ENCODE data around the gene BZW1.
"Not testable (repeated sequence)": the region's sequence is repeated elsewhere in the genome, so short reads cannot be mapped to it uniquely, and the experiment has no call there.

Gene BZW1

DNA sequence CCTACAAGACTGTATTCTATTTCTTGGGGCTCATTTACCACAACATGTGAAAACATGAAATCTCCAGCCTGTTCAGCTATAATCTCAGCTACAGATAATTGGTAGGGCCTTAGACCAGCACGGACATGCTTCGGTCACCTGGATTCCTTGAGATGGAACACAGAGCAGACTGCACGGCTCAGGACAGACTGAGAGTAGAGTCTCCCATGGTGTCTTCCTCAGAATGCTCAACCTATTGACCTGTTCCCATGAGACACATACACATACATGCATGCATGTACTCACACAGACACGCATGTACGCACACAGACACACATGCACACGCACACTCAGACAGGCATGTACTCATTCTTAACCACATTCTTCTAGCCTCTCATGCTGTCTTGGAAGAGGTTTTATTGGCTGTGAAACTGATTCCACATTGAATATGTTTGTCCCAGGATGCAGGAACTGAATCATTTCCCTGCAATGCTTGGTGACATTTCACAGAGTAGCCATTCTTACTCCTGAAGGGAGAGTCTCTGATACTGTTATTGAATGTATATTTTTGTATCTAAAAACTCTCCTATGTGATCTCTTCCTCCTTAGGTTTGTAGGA lies 23.5 kb upstream of the BZW1 start:
- FAIRE-seq = peak; percentile 20
- DNase-seq (ENCODE audit: insufficient read length, low spot score) = no peak

DNA sequence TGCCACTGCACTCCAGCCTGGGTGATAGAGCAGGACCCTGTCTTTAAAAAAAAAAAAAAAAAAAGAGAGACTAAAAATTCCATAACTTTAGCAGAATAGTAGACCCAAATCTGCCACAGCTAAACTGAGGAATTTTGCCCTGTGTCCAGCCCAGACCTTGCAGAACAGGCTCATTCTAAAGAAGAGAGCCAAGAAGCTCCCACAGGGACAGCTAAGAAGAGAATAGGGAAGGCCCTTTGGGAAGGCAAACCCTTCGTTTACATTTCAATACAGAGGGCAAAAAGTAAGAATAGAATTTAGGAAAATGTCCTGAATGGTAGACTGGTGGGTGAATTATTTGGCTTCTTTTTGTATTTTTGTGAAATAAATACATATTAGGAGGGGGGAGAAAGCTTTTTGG lies 21.5 kb upstream of the BZW1 start:
- FAIRE-seq = no peak
- DNase-seq (ENCODE audit: insufficient read length, low spot score) = no peak

DNA sequence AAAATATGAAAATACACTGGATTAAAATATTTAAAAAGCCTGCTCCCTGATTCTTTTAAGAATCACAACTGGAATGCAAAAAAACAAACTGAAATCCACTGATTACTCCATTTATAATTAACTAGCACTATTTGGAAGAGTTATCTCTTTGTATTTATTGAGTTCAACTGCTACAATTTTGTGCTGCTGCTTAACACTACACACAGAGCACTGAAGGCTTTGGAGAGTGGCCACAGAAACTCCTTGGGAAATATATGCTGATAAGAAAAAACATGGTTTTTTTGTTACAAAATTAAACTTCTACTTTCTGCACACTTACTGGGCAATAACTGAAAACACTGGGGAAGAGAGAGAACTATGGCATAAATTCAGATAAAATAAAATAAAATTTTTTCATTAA lies 19.8 kb upstream of the BZW1 start:
- DNase-seq (ENCODE audit: insufficient read length, low spot score) (no peak), FAIRE-seq (no peak)

DNA sequence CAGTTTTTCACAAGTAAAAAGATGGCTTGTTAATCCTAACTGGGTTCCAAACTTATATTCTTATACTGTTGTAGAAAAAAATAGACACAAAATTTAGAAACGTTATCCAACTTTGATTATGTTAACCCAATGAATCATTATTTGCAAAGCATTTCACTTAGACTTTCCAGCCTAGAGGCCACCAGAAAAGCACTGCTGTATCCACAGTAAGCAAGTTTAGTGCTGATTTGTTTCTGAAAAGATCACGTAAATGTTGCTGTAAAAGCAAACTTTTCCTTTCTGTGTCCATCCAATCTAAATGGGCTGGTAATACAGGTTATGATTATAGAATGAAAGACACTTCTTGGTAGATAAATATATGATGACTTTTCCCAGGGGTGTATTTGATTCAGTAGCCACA lies 17.6 kb upstream of the BZW1 start:
- FAIRE-seq (no peak), DNase-seq (ENCODE audit: insufficient read length, low spot score) (no peak)

DNA sequence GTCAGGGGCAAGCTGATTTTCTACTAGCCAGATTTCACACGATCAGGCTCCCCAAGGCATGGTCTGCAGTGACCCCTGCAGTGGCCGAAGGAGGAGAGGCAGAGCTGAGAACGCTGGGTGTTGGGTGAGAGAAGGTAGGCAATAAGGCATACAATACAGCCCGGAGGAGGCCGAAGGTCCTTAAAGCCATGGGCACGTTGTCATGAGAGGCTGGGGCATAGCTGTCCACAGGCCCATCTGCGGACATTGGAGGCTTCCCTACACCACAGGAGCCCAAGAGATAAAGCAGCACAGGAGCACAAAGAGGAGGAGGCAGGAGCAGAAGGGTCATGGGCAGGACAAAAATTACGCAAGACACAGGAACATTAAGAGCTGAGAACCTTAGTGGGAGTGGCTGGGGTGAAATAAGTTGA lies 16.7 kb upstream of the BZW1 start:
- DNase-seq (ENCODE audit: insufficient read length, low spot score) (no peak), FAIRE-seq (no peak)

DNA sequence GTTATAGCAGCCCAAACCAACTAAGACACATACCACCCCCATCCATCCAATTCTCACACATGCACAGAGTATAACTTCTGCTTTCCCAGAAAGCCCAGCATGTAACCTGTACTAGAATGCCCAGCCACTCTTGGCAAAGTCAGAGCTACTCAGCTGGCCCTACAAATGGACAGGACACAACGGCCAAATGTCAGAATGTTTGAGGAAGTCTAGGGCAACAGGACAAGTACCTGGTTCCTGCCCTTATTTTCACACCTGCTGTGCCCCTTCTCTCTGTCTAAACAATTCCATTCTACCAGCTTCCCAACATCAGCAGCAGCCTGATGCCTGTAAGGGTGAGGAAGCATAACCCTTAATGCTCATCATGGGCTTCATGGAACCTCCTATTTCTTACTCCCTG lies 15.1 kb upstream of the BZW1 start:
- DNase-seq (ENCODE audit: insufficient read length, low spot score) (no peak), FAIRE-seq (no peak)

DNA sequence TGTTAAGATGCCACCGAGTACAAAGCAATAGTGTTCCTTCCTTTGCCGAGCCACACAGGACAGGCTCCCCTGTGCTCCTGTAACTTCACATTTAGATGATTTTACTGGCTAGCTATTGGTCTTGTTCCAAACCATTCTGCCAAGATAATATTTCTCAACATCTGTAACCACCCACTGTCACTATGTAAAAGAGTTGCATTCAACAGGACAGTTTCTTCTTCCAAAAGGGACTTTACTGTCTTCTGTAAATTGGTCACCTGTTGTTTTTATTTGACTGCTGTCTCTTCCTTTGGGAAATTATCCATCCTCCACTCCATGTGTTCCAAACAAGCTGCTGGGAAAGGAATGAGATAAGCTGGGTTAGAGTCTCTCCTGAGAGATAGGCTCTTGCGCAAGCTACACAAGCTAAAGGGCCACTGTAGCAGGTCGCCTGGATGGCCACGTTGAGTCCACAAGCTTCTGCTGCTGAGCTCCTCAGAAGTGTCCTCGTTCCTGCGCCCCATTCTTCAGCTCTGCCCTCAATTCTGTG lies 14.4 kb upstream of the BZW1 start:
- DNase-seq (ENCODE audit: insufficient read length, low spot score) = no peak

DNA sequence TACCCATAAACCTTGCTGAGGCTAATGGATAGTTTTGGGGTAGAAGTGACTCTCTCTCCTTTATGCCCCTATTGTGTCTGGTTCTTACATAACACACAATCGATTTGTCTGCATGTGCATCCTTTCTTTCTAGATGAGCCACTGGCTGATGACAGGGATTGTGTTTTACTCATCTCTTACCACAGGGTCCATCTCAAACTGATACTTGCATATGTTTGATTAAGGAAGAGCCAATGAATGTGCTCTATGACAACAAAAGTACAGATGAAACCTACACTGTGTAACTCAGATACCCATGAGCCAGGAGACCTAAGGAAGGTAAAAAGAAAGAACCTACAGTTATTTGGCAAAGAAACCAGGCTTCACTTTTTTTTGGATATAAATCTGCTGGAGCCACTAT lies 13.2 kb upstream of the BZW1 start:
- FAIRE-seq (no peak), DNase-seq (ENCODE audit: insufficient read length, low spot score) (no peak)

More for the DNA sequence above, 14.4 kb upstream of the BZW1 start:
- FAIRE-seq = no peak

DNA sequence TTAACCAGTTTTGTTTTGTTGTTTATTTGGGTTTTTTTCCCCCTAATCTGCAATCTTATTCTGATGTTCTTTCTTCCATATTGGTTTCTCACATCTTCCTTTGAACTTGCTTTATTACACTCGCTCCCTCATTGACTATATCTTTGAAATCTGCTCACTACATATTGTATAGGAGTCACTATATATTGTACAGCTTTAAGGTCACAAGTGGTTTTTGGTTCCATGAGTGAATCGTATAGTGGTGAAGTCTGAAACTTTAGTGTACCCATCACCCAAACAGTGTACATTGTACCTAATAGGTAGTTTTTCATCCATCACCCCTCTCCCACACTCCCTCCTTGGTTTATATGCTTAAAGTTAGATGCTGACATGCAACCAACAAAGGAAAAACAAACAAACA lies 11.3 kb upstream of the BZW1 start:
- FAIRE-seq = no peak
- no peak for DNase-seq (ENCODE audit: insufficient read length, low spot score)

DNA sequence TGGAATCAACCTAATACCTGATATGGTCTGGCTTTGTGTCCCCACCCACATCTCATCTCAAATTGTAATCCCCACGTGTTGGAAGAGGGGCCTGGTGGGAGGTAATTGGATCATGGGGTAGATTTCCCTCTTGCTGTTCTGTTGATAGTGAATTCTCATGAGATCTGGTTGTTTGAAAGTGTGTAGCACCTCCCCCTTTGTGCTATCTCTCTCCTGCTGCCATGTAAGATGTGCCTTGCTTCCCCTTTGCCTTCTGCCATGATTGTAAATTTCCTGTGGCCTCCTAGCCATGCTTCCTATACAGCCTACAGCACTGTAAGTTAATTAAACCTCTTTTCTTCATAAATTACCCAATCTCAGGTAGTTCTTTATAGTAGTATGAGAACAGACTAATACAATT lies 10.3 kb upstream of the BZW1 start:
- not testable (repeated sequence) for DNase-seq (ENCODE audit: insufficient read length, low spot score); FAIRE-seq

DNA sequence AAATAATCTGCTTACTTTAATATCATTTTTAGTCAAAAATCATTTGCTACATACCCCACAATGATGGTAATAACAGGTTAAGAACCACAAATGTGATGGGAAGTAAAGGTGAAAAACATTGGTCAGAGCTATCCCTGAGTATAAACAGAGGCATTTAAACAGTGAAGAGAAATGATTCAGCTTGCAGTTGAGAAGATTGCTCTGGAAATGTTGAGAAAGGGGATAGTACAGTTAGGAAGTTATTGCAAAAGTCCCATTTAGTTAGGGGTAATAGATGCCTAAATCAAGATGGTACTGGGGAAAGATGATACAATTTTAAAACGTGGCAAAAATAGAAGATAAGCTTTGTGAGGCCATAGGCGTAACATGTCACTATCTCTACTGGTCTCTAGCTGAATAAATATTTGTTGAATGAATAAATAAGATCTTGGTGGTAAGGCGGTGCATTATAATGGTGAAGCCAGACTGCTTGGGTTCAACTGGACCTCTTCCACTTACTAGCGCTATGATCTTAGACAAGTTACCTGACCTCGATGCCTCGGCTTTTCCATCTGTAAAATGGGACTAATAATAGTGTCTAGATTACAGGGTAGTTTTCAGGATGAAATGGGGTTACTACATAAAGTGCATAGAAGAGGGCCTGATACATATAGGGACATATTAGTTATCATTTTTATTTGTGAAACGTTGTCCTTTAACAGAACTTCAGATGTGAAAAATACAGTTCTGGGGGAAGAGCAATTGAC lies 2.0 kb upstream of the BZW1 start:
- FAIRE-seq (no peak), DNase-seq (ENCODE audit: insufficient read length, low spot score) (no peak)

DNA sequence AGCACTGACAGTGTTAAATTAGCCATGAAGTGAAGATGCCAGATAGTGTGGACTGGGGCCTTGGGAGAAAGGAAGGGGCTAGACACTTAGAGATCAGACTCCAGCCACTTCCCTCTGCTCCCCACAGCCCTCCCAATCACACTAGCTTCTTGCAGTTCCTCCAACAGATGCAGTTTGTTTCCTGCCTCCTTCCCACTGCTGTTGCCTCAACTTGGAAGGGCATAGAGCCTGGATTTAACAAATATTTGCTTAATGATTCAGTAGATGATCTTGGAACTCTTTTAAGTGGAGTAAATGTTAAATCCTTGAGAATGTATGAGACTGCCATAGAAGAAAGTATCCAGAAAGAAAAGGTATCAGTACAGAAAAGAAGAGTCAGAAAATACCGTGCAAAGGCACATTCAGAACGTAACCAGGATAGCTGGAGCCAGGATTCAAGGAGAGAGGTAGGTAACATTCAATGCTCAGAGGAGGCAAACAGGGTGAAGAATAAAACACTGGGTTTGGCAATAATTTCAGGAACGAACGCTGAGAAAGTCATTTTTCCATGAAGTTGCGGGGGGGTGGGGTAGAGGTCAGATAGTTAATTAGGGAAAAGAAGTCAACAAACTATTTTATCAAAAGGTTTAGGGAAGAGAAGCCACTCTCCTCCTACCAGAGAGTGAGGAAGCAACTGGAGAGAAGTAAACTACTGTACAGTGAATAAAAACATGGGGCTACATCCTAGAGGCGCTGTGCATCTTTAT lies 1.3 kb upstream of the BZW1 start:
- FAIRE-seq = no peak
- DNase-seq (ENCODE audit: insufficient read length, low spot score) = no peak

DNA sequence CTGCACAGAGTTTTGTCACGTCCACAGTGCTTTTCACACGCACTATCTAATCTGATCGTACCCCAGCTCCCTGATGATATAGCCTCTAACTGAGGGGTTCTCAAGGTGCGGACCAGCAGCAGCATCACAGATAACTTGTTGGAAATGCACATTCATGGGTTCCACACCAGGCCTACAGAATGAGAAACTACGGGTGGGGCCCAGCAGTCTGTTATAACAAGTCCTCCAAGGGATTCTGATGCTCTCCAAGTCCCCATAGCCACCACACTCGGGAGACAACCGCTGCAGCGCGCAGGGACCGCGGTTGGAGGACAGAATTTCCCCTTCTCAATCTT lies 745 bp upstream of the BZW1 start:
- no peak for DNase-seq (ENCODE audit: insufficient read length, low spot score)
- FAIRE-seq = no peak

DNA sequence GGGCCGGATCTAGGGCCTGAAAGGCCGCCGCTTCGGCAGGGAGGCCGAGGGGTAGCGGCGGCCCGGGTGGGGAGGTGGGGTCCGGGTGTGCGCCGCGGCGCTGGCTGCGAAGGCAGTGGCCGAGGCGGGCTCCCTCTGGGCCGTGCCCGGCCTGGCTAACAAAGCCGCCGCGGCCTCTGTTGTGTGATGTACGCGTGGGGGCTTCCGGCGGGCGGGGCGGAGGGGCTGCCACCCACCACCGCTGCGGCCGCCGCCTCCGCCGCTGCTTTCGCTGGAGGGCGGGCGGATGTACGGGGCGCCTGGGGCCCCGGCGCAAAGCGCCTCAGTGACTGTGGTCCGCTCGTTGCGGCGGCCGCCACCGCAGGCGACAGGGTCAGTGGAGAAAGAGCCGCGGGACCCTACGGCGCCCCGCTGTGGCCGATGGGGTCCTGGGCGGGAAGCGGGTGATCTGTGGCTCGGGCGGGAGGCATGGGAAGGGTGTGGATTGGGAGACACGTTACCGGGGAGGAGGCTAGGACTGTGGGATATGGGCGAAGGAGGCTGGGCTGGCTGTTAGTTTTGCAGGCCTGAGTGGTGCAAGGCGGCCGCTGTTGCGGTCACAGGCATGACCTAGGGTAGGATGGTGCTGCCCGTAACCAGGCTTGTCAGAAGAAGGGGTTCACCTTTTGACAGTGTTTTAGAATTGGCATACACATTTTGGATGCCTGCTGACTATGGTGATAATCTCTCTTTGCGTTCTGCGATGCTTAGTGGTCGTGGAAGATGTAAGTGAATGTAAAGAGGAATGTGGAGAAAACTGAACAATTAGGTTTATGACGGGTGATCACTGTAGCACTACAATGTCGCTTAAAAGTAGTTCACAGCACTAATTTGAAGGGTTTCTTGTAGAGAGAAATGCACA lies 662 bp downstream of the BZW1 start:
- DNase-seq (ENCODE audit: insufficient read length, low spot score) = peak; percentile 56
- peak; percentile 54 for FAIRE-seq

DNA sequence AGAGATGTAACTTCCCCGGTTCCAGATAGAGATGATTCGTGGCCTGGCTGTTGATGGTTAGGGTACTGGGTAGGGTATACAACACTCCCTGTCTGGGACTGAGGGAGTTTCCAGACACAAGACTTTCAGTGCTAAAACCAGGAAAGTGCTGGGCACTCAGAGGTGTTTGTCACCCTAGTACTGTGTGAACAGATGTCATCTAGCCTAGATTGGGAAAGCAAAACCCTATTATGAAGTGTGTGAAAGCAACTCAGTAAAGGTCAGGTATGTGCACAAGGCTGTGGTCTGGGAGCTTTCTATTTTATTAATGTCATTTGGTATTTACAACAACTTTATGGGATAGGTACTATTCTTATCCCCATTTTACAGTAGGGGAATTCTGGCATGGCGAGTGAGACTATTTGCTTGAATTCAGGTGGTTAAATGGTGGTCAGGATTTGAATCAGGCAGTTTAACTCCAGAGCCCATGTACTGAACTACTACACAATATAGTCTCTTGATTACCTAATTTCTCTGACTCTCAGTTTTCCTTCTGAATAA lies 2.6 kb downstream of the BZW1 start:
- DNase-seq (ENCODE audit: insufficient read length, low spot score) (no peak), FAIRE-seq (no peak)

DNA sequence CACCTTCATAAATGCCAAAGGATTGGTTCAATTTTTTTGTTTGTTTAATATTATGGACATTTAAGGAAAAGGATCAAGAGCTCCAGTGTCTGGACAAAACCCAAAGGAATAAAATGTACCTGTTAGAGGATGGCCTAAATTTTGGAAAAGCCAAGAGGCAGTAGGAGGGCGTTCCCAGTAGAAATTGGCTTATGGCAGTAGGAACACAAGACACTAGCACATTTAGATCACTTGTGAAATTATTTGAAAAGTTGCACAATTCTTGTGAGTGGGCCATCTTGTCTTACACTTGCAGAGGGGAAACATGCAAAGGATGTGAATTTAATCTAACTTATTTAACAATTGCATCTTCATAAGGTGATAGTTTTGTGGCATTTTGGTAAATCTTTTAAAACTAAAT lies 3.2 kb downstream of the BZW1 start:
- DNase-seq (ENCODE audit: insufficient read length, low spot score) (no peak), FAIRE-seq (no peak)

DNA sequence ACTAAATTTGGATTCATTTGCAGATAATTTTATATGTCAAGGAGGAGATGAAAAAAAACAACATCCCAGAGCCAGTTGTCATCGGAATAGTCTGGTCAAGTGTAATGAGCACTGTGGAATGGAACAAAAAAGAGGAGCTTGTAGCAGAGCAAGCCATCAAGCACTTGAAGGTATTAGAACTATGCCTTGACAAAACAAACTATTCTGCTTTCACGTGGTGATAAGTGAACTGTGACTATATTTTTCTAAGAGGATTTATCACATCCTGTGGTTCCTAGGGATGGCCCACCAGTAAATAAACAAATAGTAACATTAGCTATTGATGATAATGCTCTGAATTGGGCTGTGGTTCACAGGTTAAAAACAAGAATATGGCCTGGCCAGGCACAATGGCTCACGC lies 7.0 kb downstream of the BZW1 start:
- DNase-seq (ENCODE audit: insufficient read length, low spot score); FAIRE-seq: not testable (repeated sequence)

DNA sequence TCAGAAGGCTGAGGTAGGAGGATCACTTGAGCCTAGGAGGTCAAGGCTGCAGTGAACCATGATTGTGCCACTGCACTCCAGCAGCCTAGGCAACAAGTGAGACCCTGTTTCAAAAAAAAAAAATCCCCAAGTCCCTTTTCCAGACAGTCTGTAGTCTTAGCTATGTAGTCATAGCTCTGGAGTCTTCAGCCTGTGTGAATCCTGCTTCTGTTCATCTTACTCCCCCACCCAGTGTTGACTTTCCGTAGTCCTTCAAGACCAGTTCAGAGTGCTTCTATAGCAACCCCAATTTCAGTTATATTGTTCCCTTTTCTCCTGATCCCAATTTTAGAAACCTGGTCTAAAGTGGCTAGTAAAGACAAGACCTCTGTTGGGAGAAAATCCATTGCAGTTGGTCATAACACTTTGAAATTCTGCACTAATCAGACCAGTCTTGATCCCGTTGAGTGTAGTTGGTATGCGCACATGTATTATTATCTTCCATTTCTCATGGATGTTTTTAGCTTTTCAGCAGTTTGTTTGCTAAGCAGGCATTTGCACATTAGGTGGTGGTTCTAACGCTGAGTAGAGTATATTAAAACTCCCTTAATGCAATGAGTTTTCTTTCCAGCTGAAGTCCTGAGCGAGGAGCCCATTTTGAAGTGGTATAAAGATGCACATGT lies 9.0 kb downstream of the BZW1 start:
- DNase-seq (ENCODE audit: insufficient read length, low spot score) = no peak
- no peak for FAIRE-seq

DNA sequence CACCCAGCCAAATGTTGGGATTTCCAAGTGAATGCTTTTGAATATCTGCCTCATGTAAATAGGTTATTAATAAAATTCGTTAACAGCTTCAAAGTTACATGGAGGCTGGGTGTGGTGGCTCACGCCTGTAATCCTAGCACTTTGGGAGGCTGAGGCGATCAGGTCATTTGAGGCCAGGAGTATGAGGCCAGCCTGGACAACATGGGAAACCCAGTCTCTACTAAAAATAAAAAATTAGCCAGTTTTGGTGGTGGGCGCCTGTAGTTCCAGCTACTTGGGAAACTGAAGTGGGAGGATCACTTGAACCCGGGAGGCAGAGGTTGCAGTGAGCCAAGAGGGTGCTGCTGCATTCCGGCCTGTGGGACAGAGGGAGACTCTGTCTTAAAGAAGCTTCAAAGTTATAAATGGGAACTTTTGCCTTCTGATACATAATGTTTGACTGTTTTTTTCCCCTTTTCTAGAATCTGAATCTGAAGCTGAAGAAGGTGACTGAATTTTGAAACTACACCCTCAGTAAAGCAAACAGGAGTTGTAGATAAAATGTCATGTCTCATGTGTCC lies 10.1 kb downstream of the BZW1 start:
- DNase-seq (ENCODE audit: insufficient read length, low spot score) (no peak), FAIRE-seq (no peak)

DNA sequence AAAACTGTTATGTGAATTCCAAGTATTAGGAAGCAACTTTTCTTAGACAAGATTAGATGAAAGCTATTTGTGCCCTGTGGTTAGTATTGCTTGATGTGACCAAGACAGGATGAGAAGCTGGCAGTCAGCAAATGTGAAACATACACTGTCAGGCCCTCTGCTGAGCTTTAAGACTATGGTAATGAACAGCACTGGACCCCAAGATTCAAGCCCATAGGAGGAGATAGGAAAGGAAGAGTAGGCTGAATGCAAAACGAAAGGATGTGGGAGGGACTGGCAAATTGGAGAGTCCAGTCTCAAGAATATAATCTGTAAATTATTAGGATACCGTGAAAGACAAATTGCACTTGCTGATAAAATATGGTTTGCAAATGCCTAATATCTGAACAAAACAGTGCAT lies 16.4 kb downstream of the BZW1 start:
- FAIRE-seq = no peak

More for the DNA sequence above, 16.4 kb downstream of the BZW1 start:
- DNase-seq (ENCODE audit: insufficient read length, low spot score) = no peak

Measured in HTR-8/SVneo (cell line).